GM12878 (cell line): ENCODE results near the gene RUVBL2. TPM values are rescaled to one million over a fixed set of nuclear protein-coding genes. Genes with fewer than 3 reads are reported as not detected.

ENCODE experiments used
- ATAC-seq: fragments of 200-7000 bp; cut with Tn5 transposase; 3 replicates; pipeline ENCODE4 v1.9.1; 2020; ENCODE audit warnings: mild to moderate bottlenecking, moderate library complexity
- BruUV-seq: library from RNA; stranded (reverse); fragments of 400-500 nt; replicated peaks from 2 replicates; lab custom pipeline; 2021; lab: Mats Ljungman, UMichigan
- CTCF ChIA-PET: fragments of 300-600 bp; sonication (Branson Sonifier 250); formaldehyde crosslinking; extraction: SDS; loops from one replicate; lab custom pipeline; 2021; ENCODE audit warnings: inconsistent platforms; lab: Yijun Ruan, JAX
- POLR2A ChIA-PET: fragments of 350-600 bp; formaldehyde crosslinking; extraction: SDS; loops from one replicate; lab custom pipeline; 2021; ENCODE audit warnings: inconsistent platforms; lab: Charles Lee
- RAD21 ChIA-PET: fragments of 300-600 bp; sonication (Branson Sonifier 250); formaldehyde crosslinking; loops from one replicate; lab custom pipeline; 2023; ENCODE audit warnings: antibody characterized with exemption; ENCODE audit not compliant: unreplicated experiment; lab: Charles Lee
- SMC1A ChIA-PET: fragments of 300-600 bp; sonication (Branson Sonifier 250); formaldehyde crosslinking; loops from one replicate; lab custom pipeline; 2023; ENCODE audit not compliant: unreplicated experiment, uncharacterized antibody; lab: Charles Lee
- DNase-seq: peaks from one replicate; pipeline ENCODE4 v3.0.0-alpha.2; 2011; ENCODE audit warnings: low read depth, low spot score
- FAIRE-seq: peaks from 3 replicates; lab custom pipeline; 2011; peaks lifted over from hg19 to GRCh38; lab: Jason Lieb, UNC
- H2AFZ ChIP-seq: 2 replicates; pipeline ENCODE4 v1.6.0; 2011; ENCODE audit warnings: low read depth, low read length, control low read depth; ENCODE audit not compliant: control insufficient read depth
- H3K27ac ChIP-seq: 2 replicates; pipeline ENCODE4 v1.5.1; 2011; ENCODE audit warnings: control low read depth; ENCODE audit not compliant: control insufficient read depth, insufficient read depth
- H3K27me3 ChIP-seq, 2 experiments: replicated peaks in 1 of 2; 2 replicates each; pipeline versions ENCODE4 v1.6.0 to v1.6.1; 2011; ENCODE audit warnings: low read length in 1 of 2; ENCODE audit not compliant: control insufficient read depth in 2 of 2, insufficient read depth in 2 of 2
- H3K36me3 ChIP-seq, 2 experiments: 2 replicates each; pipeline ENCODE4 v1.5.1; 2011; ENCODE audit warnings: low read length in 1 of 2; ENCODE audit not compliant: control insufficient read depth in 2 of 2, insufficient read depth in 2 of 2
- H3K4me1 ChIP-seq: 2 replicates; pipeline ENCODE4 v1.6.1; 2011; ENCODE audit warnings: mild to moderate bottlenecking, low read length, moderate library complexity, mixed read lengths; ENCODE audit not compliant: control insufficient read depth, insufficient read depth
- H3K4me2 ChIP-seq: 2 replicates; pipeline ENCODE4 v1.6.0; 2011; ENCODE audit warnings: control low read depth; ENCODE audit not compliant: control insufficient read depth, insufficient read depth
- H3K4me3 ChIP-seq: fragments of 200-600 bp; sonication (generic); 2 replicates; pipeline ENCODE4 v1.5.1; 2016
- H3K79me2 ChIP-seq: 2 replicates; pipeline ENCODE4 v1.6.0; 2011; ENCODE audit warnings: low read length; ENCODE audit not compliant: control insufficient read depth, insufficient read depth
- H3K9ac ChIP-seq: 2 replicates; pipeline ENCODE4 v1.8.0; 2011; ENCODE audit warnings: low read length, control low read depth, mixed read lengths; ENCODE audit not compliant: control insufficient read depth, insufficient read depth
- H3K9me3 ChIP-seq: replicated peaks from 3 replicates; pipeline ENCODE4 v1.5.1; 2011; ENCODE audit warnings: mild to moderate bottlenecking, low read length; ENCODE audit not compliant: control insufficient read depth, insufficient read depth
- H4K20me1 ChIP-seq: 2 replicates; pipeline ENCODE4 v1.6.0; 2011; ENCODE audit not compliant: control insufficient read depth, insufficient read depth
- CEBPB ChIP-seq, 2 experiments: fragments of 150-350 bp in 1 of 2; IDR thresholded peaks; 2 replicates each; pipeline ENCODE4 v1.6.1; 2012 to 2014; ENCODE audit warnings: low read depth in 2 of 2, low read length in 2 of 2, borderline replicate concordance in 1 of 2, inconsistent platforms in 1 of 2
- CHD2 ChIP-seq: IDR thresholded peaks from 2 replicates; pipeline ENCODE4 v1.6.1; 2011; ENCODE audit warnings: low read depth, low read length, improper control_type of control experiment, borderline replicate concordance
- FOS ChIP-seq: IDR thresholded peaks from 3 replicates; pipeline ENCODE4 v1.6.1; 2011; ENCODE audit warnings: borderline replicate concordance; ENCODE audit not compliant: insufficient read length; ENCODE audit errors: extremely low read depth
- GABPA ChIP-seq: IDR thresholded peaks from 2 replicates; pipeline ENCODE4 v1.6.1; 2014; ENCODE audit warnings: antibody characterized with exemption, low read depth, mild to moderate bottlenecking, inconsistent platforms
- GATAD2B ChIP-seq: fragments of 450-650 bp; conservative IDR thresholded peaks from 2 replicates; pipeline ENCODE4 v1.6.1; 2017; ENCODE audit warnings: low read depth, mild to moderate bottlenecking, moderate library complexity
- MEF2B ChIP-seq: fragments of 450-650 bp; IDR thresholded peaks from 2 replicates; pipeline ENCODE4 v1.6.1; 2018; ENCODE audit warnings: mild to moderate bottlenecking, moderate library complexity; ENCODE audit not compliant: partially characterized antibody, poor library complexity, severe bottlenecking
- MYB ChIP-seq: fragments of 150-350 bp; IDR thresholded peaks from 2 replicates; pipeline ENCODE4 v1.6.1; 2014; ENCODE audit warnings: mild to moderate bottlenecking, low read depth, low read length, borderline replicate concordance
- PBX3 ChIP-seq: IDR thresholded peaks from 2 replicates; pipeline ENCODE4 v1.6.1; 2011; ENCODE audit warnings: mild to moderate bottlenecking, low read depth, low read length, moderate library complexity; ENCODE audit not compliant: insufficient replicate concordance
- RB1 ChIP-seq: fragments of 450-650 bp; formaldehyde crosslinking; IDR thresholded peaks from 2 replicates; pipeline ENCODE4 v1.6.1; 2017; ENCODE audit warnings: mild to moderate bottlenecking, borderline replicate concordance
- ZZZ3 ChIP-seq: IDR thresholded peaks from 2 replicates; pipeline ENCODE4 v1.6.1; 2011; ENCODE audit warnings: low read depth; ENCODE audit not compliant: control insufficient read depth, insufficient read length
- WGBS: methylation state at CpG from one replicate; pipeline ENCODE4 v1.1.6; 2016; ENCODE audit warnings: low lambda C conversion rate; ENCODE audit not compliant: insufficient replicate concordance, insufficient coverage; ENCODE audit errors: missing lambda C conversion rate; 5-methylcytosine and 5-hydroxymethylcytosine counted together
- in situ Hi-C: fragments of 300-500 bp; cut with MboI; formaldehyde crosslinking; loops from 9 replicates; pipeline ENCODE4 v1.14.3; 2018; ENCODE audit warnings: mixed read lengths
- intact Hi-C: fragments of 100-400 bp; cut with micrococcal nuclease; formaldehyde crosslinking; loops from one replicate; pipeline ENCODE4 v1.14.2; 2022; ENCODE audit not compliant: unreplicated experiment
- polyA plus RNA-seq, 11 experiments: library from polyadenylated mRNA; depleted of rRNA in 4 of 11; unstranded in 6 of 11; stranded (reverse) in 5 of 11; fragments of >200 nt; fragmentation: Nextera tagmentation in 4 of 11; fragmentation: Illumina TruSeq in 1 of 11; extraction: Ambion mirVana in 4 of 11; extraction: Trizol in 1 of 11; gene quantifications; 1 replicate in 1 of 11; 2 replicates in 10 of 11; pipeline versions ENCODE4 v1.2.1 to v1.2.3, GENCODE V29; 2011 to 2016; ENCODE audit warnings: inconsistent platforms in 2 of 11, missing spikeins in 2 of 11, low read depth in 1 of 11
- total RNA-seq, 4 experiments: library from RNA; depleted of rRNA in 3 of 4; stranded (reverse); fragments of >200 nt in 3 of 4; fragmentation: Illumina TruSeq in 1 of 4; extraction: Trizol in 1 of 4; gene quantifications; 2 replicates each; pipeline versions ENCODE4 v1.2.1 to v1.2.3, GENCODE V29; 2013 to 2021

The RUVBL2 gene
- total and polyA plus RNA-seq, 10 of the 15 experiments (the other 5 are each of a cell fraction or from before 2014, with no cell fraction given), result 33.8 to 224 (median 125) TPM

GRCh38 chr19:48962849-48963165, 30.9 kb upstream of the RUVBL2 start:
- no peak overlapping the region for H2AFZ ChIP-seq
- RAD21 ChIA-PET, result interaction anchor here (0.8 to 1.5 kb wide), 9 partner anchors 10 to 174 kb away, joined by 3 to 9 read pairs (median 4); partner anchors contain the start of genes GYS1, NUCB1, PPP1R15A and RUVBL2
- POLR2A ChIA-PET, result interaction anchor here (0.9 to 1.5 kb wide), 10 partner anchors 8 to 118 kb away, joined by 3 to 24 read pairs (median 6); partner anchors contain the start of genes BAX, DHDH, PPP1R15A and RUVBL2
- no peak for ATAC-seq
- peaks cover 37% of the 10 kb centered on the region for H3K4me1 ChIP-seq
- peaks cover 33% of the 10 kb centered on the region for H3K79me2 ChIP-seq
- peak overlapping the region; percentile 90 for H3K4me2 ChIP-seq
- intact Hi-C loops (loop anchor here (10.0 kb wide), 1 partner anchor 328 kb away; the partner anchor contains the start of gene DBP), in situ Hi-C loops (no loop called here)
- no peaks in the 10 kb centered on the region for H4K20me1 ChIP-seq
- no CpG with 5 or more reads among the region's 7 CpGs for WGBS
- FAIRE-seq, result no peak
- no peaks in the 10 kb centered on the region for H3K9me3 ChIP-seq
- CTCF ChIA-PET, result interaction anchor here (0.9 to 1.5 kb wide), 3 partner anchors 8 to 87 kb away, joined by 4 to 6 read pairs (median 5); partner anchors contain the start of genes GYS1 and RUVBL2
- peaks cover 0 to 11% of the 10 kb centered on the region in 2 experiments; a peak in 2 of 4 replicates for H3K36me3 ChIP-seq
- no peaks in the 10 kb centered on the region for H3K27me3 ChIP-seq
- no peak for DNase-seq
- SMC1A ChIA-PET, result interaction anchor here (0.9 to 1.4 kb wide), 6 partner anchors 8 to 121 kb away, joined by 3 to 5 read pairs (median 3); no protein-coding TSS in a partner anchor
- no peak for TF ChIP-seq MEF2B
- TF ChIP-seq ZZZ3, result no peak
- TF ChIP-seq MYB, result no peak
- no peak for TF ChIP-seq GATAD2B
- TF ChIP-seq CEBPB (IDR thresholded peaks at IDR 0.05; ENCODE audit: borderline replicate concordance in 1 of 2, low read depth in 2 of 2, low read length in 2 of 2), result no peak
- TF ChIP-seq CHD2, result no peak
- no peak for TF ChIP-seq RB1
- TF ChIP-seq PBX3, result no peak
- TF ChIP-seq FOS, result no peak
- no peak for TF ChIP-seq GABPA
- H3K27ac ChIP-seq, result peak overlapping the region; percentile 95
- peak overlapping the region; percentile 56; the same call in 1 of the 2 replicates for H3K4me3 ChIP-seq
- BruUV-seq, result no TSS peak
- H3K9ac ChIP-seq, result peak overlapping the region; percentile 85
